ENCODE results near the gene THOC7. TPM values are rescaled to one million over a fixed set of nuclear protein-coding genes. Genes with fewer than 3 reads are reported as not detected.

THOC7 gene
- total and polyA plus RNA-seq, 2 donors (not counting 3 experiments of a cell fraction or from before 2014, with no cell fraction given), result 16.9 to 68.7 TPM

GRCh38 chr3:63814237-63814636 lies 49.4 kb downstream of the THOC7 start:
- dilution Hi-C loops (cut with MboI; ENCODE audit: extremely low pct_ligation_motif_present, low sequenced_read_pairs), result no loop called here
- H3K79me2 ChIP-seq (ENCODE audit: control insufficient read depth, insufficient read depth, low read length), result no peaks in the 10 kb centered on the region
- no peak overlapping the region for H3K27ac ChIP-seq (ENCODE audit: insufficient read depth, low read depth, low read length)
- no peaks in the 10 kb centered on the region for H3K4me1 ChIP-seq (ENCODE audit: control insufficient read depth, extremely low read depth, insufficient read depth, low read length)
- no peak overlapping the region for H3K4me3 ChIP-seq (replicated peaks in 1 of 3; ENCODE audit: insufficient read depth in 1 of 3, low read depth in 1 of 3, low read length in 3 of 3)
- no peaks in the 10 kb centered on the region for H3K9me1 ChIP-seq (replicated peaks; ENCODE audit: control insufficient read depth, extremely low read depth, insufficient read depth, low read length)
- CTCF ChIA-PET, result interaction anchor here (1.4 kb wide), 1 partner anchor 465 kb away, joined by 5 read pairs; no protein-coding TSS in a partner anchor
- no peak for TF ChIP-seq FOS (IDR thresholded peaks at IDR 0.05; ENCODE audit: borderline replicate concordance, insufficient read depth, low read length)
- TF ChIP-seq POLR2A (IDR thresholded peaks at IDR 0.05; ENCODE audit: low read depth, low read length), result no peak
- TF ChIP-seq JUN (IDR thresholded peaks at IDR 0.05; ENCODE audit: borderline replicate concordance, insufficient read depth, insufficient read length, low read depth), result no peak
- no peak for TF ChIP-seq MYC (IDR thresholded peaks at IDR 0.05; ENCODE audit: low read depth, low read length)
- TF ChIP-seq GATA2 (IDR thresholded peaks at IDR 0.05; ENCODE audit: insufficient read depth, insufficient read length, low read depth, low read length), result no peak
- DNase-seq (ENCODE audit: low read depth, low spot score) (no peak), FAIRE-seq (no peak)
- no peak overlapping the region for H3K9ac ChIP-seq (replicated peaks; ENCODE audit: extremely low read depth, insufficient read depth, low read length)
- POLR2A ChIA-PET, result no interaction called here
- BruUV-seq (replicated peaks), result no TSS peak
- H4K20me1 ChIP-seq (replicated peaks; ENCODE audit: control insufficient read depth, extremely low read depth, insufficient read depth, low read length), result no peaks in the 10 kb centered on the region
- no peak overlapping the region for H2AFZ ChIP-seq (ENCODE audit: low read depth, low read length)
- H3K4me2 ChIP-seq (ENCODE audit: insufficient read depth, low read length), result no peak overlapping the region
- intact Hi-C loops (cut with micrococcal nuclease), result no loop called here
- no peaks in the 10 kb centered on the region for H3K9me3 ChIP-seq (replicated peaks; ENCODE audit: control insufficient read depth, insufficient read depth, low read length)
- no peaks in the 10 kb centered on the region for H3K27me3 ChIP-seq (ENCODE audit: control insufficient read depth in 2 of 2, insufficient read depth in 2 of 2, low read length in 2 of 2)
- no peaks in the 10 kb centered on the region for H3K36me3 ChIP-seq (ENCODE audit: control insufficient read depth in 2 of 2, extremely low read depth in 1 of 2, insufficient read depth in 2 of 2, low read length in 2 of 2)

GRCh38 chr3:63809607-63810006 lies 54.0 kb downstream of the THOC7 start:
- DNase-seq (ENCODE audit: low read depth, low spot score) (no peak), FAIRE-seq (peak; percentile 66)
- TF ChIP-seq CTCF (IDR thresholded peaks at IDR 0.05; ENCODE audit: extremely low read depth in 1 of 2, insufficient read depth in 1 of 2, low read depth in 1 of 2, low read length in 2 of 2), result no peak
- TF ChIP-seq POLR2A (IDR thresholded peaks at IDR 0.05; ENCODE audit: low read depth, low read length), result no peak
- TF ChIP-seq JUN (IDR thresholded peaks at IDR 0.05; ENCODE audit: borderline replicate concordance, insufficient read depth, insufficient read length, low read depth), result no peak
- Histone ChIP-seq H3K36me3 (ENCODE audit: control insufficient read depth in 2 of 2, extremely low read depth in 1 of 2, insufficient read depth in 2 of 2, low read length in 2 of 2) (no peaks in the 10 kb centered on the region), H3K9me3 (replicated peaks; ENCODE audit: control insufficient read depth, insufficient read depth, low read length) (no peaks in the 10 kb centered on the region), H3K9me1 (replicated peaks; ENCODE audit: control insufficient read depth, extremely low read depth, insufficient read depth, low read length) (no peaks in the 10 kb centered on the region), H3K79me2 (ENCODE audit: control insufficient read depth, insufficient read depth, low read length) (no peaks in the 10 kb centered on the region), H3K27me3 (ENCODE audit: control insufficient read depth in 2 of 2, insufficient read depth in 2 of 2, low read length in 2 of 2) (no peaks in the 10 kb centered on the region), H3K27ac (ENCODE audit: insufficient read depth, low read depth, low read length) (no peak overlapping the region), H2AFZ (ENCODE audit: low read depth, low read length) (no peak overlapping the region), H3K4me2 (ENCODE audit: insufficient read depth, low read length) (no peak overlapping the region), H3K4me3 (replicated peaks in 1 of 3; ENCODE audit: insufficient read depth in 1 of 3, low read depth in 1 of 3, low read length in 3 of 3) (no peak overlapping the region), H4K20me1 (replicated peaks; ENCODE audit: control insufficient read depth, extremely low read depth, insufficient read depth, low read length) (no peaks in the 10 kb centered on the region), H3K9ac (replicated peaks; ENCODE audit: extremely low read depth, insufficient read depth, low read length) (no peak overlapping the region), H3K4me1 (ENCODE audit: control insufficient read depth, extremely low read depth, insufficient read depth, low read length) (peaks cover 3% of the 10 kb centered on the region)
- ChIA-PET POLR2A (no interaction called here), CTCF (no interaction called here)
- intact Hi-C loops (cut with micrococcal nuclease), result no loop called here
- no TSS peak for BruUV-seq (replicated peaks)
- dilution Hi-C loops (cut with MboI; ENCODE audit: extremely low pct_ligation_motif_present, low sequenced_read_pairs), result no loop called here
